Dermis blood vessel endothelial cell (primary cell): ENCODE data around the gene RAPGEF1. TPM values are rescaled to one million over a fixed set of nuclear protein-coding genes. Genes with fewer than 3 reads are reported as not detected.
A peak's percentile ranks its signal among the peaks of the same experiment; 100 is the strongest.
"Not testable (repeated sequence)": the region's sequence is repeated elsewhere in the genome, so short reads cannot be mapped to it uniquely, and the experiment has no call there.

Experiments used
- DNase-seq: peaks from one replicate; pipeline ENCODE4 v3.0.0; 2010
- total RNA-seq: library from RNA; depleted of rRNA; stranded (reverse); fragments of >200 nt; gene quantifications from 2 replicates; pipeline ENCODE4 v1.2.3, GENCODE V29; 2014

The RAPGEF1 gene
- total RNA-seq, 1 donor from 2014 or later: 56.2 TPM

DNA sequence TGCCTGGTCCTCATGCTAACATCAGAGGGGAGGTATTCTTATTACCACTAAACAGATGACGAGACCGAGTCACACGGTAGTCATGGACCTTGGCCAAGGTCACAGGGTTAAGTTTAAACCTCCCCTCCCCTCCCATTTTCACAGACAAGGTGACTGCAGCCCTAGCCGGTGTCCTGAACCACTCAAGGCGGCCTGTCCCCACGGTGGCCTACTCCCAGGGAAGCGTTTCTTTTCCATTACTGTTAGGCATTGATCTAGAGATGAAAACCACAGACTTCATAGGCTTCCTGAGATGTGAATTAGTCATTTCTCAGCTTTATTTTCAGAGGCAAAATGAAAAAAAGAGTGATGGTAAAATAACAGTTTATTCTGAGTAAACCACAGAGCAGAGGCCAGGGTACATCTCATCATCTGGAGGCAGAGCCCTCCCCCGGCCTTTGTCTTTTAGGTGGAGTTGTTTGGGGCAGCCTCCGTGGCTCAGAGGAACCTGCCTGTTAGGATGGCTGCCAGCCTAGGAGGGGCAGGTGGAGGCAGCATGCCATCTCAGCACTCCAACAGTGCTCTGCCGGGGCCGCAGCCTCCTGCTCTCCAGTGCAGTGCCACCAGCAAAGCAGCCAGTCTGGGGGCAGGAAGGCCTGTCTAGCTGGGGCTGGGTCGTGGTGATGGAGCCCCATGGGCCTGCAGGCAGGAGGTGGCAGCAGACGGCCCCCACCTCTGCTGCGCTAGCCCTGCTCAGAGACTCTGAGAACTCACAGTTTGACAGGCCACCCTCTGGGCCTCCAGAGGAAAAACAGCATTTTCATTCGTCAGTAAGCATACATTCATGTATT lies 71.2 kb downstream of the RAPGEF1 start:
- peak; percentile 65 for DNase-seq

DNA sequence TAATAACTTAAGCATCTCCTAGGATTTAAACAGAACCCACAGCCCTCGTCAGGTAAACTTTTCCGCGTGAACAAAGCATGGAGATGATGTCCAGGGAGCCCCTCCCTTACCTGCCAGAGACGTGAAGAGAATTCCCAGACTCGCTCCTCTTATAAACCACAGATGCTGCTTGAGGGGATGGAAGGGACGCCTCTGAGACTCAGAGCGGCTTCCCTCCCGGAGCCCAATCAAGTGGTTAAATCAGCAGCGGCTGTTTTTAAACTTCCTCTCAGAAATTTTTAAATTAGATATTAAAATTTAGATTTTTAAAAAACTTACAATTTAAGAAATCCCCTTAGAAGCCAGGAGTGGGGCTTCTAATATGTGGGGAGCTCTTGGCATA lies 71.8 kb downstream of the RAPGEF1 start:
- no peak for DNase-seq

DNA sequence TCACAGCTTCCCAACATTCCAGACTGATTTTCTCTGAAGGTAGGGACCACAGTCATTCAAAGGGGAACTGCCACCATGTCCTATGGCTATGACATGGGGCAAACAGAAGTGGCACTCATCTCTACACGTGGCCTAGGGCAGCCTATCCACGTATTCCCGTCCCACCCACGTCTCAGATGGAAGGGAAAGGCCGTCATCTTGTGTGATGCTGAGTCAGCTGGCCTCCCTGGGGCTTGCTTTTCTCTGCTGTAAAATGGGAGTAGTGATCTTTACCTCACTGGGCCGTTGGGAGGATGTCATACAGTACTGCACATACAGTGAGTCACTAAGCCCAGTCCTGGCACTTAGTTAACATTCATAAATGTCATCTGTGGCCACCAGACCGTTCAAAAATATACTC lies 72.3 kb downstream of the RAPGEF1 start:
- DNase-seq: no peak

DNA sequence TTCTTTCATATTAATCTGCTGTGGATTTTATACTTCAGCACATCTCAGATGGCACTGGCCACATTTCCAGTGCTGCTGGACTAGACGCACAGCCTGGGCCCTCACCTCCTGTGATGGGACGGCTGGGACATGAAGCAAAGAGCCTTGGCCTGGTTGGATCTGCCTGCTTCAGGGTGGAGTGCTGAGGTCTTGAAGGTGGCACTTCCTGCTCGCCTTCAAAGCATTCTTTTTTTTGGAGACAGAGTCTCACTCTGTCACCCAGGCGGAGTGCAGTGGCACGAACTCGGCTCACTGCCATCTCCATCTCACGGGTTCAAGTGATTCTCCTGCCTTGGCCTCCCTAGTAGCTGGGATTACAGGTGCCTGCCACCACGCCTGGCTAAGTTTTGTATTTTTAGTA lies 73.1 kb downstream of the RAPGEF1 start:
- DNase-seq: no peak

DNA sequence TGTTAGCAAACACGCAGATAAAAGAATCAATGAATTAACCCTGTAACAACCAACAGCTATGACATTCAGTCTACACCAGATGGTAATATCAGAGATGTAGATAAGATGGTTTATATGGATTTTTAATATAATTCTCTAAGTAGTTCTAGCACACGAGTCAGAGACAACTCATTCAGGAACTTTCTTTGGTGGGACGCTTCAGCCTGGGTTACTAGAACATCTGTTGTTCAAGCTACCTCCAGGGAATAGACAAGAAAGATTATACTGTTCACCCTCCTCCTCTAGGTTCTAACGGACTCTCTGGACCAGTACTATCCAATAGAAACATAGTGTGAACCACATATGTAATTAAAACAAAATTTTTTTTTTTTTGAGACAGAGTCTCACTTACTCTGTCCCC lies 73.8 kb downstream of the RAPGEF1 start:
- no peak for DNase-seq

DNA sequence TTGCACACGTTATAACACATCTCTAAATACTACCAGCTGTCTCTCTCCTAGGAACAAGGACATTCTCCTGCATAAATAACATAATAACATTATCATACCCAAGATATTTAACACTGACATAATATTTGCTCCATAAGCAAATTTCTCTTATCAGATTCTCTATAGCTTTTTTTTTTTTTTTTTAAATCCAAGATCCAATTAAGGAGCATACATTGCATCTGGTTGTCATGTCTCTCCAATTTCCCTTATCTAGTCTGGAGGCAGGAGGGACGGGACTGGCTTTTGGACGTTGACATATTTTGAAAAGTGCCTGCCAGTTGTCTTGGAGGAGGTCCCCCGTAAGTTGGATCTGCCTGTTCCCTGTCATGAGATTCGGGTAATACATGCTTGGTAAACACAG lies 76.6 kb downstream of the RAPGEF1 start:
- DNase-seq: no peak

DNA sequence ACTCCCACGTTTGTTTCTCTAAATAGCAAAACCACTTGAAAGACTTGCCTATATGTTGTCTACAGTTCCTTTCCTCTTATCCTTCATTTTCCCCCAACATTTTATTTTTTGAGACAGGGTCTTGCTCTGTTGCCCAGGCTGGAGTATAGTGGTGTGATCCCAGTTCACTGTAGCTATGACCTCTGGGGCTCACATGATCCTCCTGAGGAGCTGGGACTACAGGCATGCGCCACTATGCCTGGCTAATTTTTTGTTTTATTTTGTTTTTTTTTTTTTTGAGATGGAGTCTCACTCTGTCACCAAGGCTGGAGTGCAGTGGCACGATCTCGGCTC lies 77.6 kb downstream of the RAPGEF1 start:
- not testable (repeated sequence) for DNase-seq

DNA sequence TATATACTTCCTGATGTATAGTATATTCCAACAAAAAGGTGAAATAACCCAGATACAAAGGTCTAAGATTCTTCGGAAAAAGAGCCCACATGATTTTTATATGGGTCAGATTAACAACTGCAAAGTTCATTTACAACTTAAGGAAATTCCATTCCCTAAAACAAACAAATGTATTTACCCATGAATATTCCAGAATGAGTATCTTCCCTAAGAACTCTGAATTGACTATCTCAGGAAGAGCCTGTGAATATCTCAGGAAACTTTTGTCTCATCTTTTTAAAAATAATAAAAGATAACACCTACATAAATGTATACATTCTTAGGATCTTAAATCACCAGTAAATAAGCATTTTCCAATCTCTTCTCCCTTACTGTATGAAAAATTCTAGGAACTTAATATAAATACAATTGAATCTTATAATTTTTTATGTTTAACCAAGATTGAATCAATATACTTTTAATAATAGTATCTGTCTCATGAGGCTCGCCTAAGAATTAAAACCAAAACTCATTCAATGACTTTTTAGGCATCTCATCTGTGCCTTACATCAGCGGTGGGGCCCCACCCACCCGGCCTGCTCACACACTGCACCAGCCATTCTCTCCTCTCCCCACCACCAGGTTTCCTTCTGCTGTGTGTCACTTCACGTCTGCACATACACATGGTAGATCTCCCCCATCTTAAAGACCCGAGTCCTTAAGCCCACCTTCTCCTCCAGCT lies 78.1 kb downstream of the RAPGEF1 start:
- peak; percentile 46 for DNase-seq

DNA sequence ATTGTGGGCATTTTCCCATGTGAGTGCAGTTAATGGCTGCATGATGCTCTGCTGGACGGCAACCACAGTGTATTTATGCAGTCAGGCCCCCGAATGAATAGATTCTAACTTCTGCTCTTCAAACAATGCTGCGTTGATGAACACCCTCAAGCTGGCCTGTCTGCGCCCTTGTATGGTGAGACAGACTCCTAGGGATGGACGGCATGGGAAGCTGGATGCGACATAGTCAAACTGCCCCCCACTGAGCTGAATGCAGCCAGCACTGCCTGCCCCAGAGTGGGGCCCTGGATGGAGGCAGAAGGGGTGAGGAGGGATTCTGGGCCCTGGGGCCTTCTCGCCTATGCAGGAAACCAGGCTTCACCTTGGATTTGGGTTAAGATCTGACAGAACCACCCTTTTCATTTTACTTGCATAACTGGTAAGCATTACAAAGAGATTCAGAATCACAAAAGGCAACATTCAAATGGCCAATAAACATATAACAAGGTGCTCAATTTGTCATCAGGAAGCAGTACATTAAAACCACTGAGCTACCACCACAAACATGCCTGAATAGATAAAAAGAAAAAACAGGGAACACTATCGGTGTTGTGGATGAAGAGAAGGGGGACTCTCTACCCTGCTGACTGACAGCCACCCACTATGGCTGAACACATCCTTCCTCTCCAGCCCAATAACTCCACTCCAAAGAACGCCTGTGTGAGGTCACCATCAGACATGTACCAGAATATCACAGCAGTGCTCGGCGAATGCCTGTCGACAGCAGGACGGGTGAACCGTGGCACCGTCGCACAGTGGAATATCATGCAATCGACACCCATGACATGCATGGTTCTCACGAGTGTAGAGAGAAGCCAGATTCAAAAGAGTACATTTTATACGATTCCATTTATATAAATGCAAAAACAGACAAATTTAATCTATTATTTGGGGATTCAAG lies 79.1 kb downstream of the RAPGEF1 start:
- DNase-seq: no peak

DNA sequence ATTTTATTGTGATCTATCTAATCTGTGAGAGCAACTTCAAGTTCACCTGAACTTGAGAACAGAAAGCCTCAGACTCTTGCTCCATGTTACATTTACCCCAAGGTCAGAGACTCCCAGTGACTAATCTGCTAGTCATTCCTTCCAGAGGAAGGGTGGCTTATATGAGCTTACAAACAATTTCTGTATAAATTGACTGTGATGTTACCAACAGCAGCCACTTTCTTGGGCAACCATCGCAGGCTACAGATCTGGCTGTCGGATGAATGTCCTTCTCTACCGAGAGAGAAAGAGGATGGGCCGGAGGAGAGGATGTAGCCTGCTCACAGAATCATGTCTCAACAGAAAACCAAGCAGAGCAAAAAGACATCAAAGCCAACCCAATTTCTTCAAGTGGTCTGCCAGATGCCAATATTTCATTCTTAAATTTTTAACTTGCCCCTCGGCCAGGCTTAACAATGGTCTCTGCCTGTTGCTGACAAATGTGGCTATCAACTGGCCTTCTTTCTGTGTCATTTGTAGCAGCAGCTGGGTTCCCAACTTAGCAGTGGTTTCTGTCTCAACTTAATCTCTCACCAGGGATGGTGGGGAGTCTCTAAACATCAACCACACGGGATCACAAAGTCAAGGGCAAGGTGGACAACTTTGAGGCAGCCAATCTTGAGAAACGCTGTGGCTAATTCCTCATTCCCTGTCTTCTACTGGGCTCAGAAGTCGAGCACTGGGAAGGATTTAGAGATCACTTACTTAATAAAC lies 81.3 kb downstream of the RAPGEF1 start:
- DNase-seq: peak; percentile 88

DNA sequence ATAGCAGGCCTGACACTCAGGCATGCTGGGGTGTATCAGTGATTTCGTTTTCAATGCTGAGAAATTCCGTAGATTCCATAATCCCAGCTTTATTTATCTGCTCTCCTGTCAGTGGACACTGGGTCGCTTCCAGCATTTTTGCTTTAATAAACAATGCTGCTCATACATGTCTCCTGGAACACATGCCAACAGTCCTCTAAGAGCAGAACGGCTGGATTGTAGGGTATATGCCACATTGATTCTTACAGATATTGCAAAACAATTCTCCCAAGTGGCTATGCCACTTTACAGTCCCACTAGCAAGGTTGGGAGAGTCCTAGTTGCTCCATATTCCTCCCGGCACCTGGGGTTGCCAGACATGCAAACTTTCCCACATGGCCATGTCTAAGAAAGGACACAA lies 81.9 kb downstream of the RAPGEF1 start:
- DNase-seq: peak; percentile 46

DNA sequence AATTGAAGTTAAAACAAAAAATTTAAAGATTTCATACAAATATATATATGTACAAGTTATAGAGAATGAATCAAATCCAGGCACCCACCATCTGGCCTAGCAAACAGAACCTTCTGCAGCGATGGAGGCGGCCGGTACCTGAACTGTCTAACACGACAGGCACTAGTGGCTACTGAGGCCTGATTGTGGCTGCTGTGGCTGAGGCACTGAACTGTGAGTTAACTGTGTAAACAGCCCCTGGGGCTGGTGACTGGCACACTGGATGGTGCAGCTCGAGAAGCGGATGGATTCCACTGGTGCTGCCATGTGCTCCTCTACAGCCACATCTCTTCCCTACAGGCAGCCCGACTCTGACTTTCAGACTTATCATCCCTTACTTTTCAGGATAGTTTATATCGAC lies 82.4 kb downstream of the RAPGEF1 start:
- DNase-seq: no peak

DNA sequence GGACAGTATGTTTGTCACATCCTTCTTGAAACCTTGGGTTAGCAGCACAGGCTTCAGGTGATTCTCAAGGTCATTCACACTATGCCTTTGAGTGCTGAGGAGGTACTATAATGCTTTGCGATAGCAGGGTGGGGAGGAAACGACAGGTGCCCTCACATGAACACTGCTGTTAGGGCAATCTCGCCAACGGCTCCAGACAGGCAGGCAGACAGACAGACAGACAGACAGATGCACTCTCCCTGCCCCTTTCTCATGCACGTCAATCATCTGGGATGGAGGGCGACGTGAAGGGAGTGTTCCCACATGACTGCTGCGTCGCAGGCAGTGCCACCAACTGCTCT lies 82.9 kb downstream of the RAPGEF1 start:
- DNase-seq: no peak

DNA sequence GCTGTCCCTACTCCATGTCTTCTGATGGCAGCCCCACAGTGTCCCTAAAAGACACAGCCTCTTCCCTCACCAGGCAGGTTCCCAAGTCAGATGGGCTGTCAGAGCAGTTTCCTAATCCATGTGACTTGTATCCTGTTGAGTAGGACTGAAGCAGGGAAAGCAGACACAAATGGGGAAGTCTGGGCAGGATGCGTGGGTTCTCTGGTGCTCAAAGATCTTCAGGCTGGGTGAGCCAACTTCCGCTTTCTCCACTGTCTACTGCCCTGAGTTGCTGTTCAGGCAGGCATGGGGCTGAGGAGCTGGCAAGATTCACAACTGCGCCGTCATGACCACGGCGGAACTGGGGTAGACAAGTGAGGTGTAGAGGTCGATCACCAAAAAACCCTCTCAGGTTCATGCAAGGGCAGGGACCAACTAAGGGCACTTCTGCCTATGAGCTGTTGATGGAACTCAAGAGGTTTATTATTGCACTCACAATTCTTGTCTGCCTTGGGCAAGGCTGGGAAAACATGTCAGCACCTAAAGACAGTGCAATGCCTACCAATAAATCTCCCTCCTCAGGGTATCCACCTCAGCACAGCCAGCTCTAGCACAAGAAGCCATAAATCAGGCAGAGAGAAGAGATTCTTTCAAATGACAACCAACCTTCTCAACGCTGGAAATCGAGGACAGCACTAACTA lies 83.4 kb downstream of the RAPGEF1 start:
- DNase-seq: peak; percentile 97

DNA sequence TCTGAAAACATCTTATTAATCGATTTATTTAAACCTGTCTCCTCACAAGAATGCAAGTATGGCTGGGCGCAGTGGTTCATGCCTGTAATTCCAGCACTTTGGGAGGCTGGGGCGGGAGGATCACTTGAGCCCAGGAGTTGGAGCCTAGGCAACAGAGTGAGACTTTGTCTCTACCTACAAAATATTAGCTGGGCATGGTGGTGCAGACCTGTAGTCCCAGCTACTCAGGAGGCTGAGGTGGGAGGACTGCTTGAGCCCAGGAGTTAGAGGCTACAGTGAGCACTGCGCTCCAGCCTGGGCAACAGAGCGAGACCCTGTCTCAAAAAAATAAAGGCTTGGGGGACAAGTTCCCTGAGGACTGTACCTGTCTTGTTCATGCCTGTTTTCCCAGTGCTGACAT lies 85.5 kb downstream of the RAPGEF1 start:
- DNase-seq: not testable (repeated sequence)

DNA sequence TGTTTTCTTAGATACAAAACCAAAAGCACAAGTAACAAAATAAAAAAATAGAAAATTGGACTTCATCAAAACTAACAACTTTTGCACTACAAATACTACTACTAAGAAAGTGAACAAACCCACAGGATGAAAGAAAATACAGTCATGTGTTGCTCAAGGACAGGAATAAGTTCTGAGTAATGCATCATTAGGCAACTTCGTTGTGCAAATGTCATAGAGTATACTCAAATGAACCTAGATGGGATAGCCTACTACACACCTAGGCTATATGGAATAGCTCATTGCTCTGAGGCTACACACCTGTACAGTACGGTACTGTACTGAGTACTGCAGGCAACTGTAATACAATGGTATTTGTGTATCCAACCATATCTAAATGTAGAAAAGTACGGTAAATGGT lies 88.3 kb downstream of the RAPGEF1 start:
- DNase-seq: no peak

DNA sequence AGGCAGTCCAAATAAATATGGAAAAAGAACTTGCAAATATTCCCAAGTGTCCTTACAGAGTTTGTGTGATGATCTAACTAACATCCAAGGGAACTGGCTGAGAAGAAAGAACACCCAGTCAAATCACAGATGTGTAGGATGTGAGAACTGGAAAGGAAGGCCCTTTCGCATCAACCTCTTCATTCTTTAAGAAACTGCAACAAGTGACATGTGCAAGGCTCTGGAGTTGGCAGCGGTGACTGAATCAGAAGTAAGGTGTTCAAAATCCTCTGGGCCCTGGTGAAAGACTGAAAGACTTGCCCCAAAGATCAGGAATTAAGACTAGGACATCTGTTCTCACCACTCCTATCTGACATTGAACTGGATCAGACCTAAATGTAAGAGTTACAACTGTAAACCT lies 88.7 kb downstream of the RAPGEF1 start:
- no peak for DNase-seq

DNA sequence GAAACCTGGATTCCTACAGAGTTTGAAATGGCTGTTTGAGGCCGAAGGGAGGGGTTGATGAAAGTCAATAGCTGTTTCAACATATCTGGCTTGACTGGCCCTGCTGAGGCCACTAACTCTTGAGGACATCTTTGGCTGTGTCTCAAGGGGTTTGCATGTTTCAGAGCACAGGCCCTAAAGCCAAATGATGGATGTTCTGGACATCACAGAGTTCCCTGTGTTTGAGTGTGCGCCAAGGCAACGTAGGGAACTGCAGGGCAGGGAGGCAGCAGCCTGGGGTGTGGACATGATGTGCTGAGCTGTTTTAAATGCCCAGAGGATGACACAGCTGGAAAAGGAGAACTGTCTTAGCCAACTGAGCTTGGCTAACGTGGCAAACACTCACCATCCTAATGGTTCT lies 89.6 kb downstream of the RAPGEF1 start:
- no peak for DNase-seq

DNA sequence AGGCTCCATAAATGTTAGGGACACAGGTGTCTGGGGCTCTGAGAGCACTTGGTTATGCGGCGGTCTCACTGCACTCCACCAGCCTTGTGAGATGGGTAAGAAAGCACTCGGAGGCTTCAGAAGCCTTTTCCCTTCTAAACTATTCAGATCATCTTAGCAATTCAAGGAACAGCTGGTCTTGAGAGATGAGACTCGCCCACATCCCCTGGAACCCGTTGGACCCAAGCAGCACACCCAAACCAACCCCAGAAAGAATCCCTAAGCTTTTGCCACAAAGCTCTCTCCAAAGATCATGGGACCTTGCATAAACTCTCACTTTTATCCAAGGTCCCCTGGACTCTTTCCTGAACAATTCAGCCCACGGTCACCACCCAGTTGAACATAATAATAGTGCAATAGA lies 90.2 kb downstream of the RAPGEF1 start:
- no peak for DNase-seq

DNA sequence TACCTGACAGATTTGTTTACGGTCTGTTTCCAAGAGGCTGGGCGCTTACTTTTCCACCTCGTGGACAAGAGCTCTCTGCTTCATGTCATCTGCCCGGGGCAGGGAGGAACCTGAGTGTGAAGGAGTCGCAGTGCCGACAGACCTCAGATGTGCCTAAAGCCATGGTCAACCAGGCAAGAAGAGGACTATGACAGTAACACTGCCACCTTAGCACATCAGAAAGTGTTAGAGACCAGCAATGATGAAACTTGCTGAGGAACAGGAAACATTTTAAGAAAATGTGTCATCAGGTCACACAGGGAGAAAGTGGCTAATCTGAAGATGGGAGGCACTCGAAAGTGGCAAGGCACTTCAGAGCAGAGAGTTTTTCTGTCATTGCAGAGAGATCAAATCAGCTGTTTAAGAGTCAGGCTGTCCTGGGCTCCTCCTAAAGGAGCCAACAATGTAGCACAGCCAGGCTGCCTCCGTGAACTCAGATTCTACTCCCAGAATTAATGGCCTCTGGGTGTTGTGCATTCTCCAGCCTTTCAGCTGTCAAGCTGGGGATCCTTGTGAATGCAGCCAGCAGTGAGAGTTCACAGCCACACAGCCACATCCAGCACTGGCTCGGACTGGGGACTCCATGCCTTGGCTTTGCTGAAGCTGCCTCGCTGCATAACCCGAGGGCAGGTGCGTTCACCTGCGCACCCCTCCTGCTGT lies 94.6 kb downstream of the RAPGEF1 start:
- no peak for DNase-seq

DNA sequence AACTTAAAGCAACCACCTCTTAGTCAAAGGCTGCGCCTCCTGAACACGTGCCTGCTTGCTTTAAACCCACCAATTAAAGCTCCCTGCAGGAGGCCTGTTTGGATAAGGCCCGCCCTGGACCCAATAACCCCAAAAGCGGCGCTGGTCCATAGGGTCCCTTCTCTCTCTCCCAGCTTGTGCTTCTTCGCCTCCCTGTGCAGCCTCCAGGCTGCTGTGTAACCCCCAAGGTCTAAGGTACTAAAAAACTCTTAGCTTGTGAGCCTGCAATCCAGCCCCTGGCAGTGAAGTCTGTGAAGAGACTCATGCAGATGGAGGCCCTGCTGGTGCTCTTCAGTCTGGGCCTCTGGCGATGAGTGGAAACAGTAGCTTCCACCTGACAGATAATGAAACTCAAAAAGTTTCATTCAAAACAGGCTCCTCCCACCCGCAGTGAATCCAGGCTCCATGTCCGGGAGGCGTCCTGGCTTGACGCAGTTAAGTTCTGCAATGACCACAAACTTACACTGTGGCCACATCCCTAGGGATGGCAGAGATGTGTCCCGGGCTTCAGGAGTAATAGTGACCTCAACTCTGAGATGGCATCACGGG lies 97.3 kb downstream of the RAPGEF1 start:
- no peak for DNase-seq
